IPS-18a (cell line): ENCODE results near the gene TAS1R3.

Experiments used
- H3K27ac ChIP-seq: one replicate; pipeline ENCODE4 v1.5.1; 2013; ENCODE audit warnings: low read length
- H3K27me3 ChIP-seq: one replicate; pipeline ENCODE4 v1.6.1; 2013; ENCODE audit warnings: mild to moderate bottlenecking, low read length; ENCODE audit not compliant: control insufficient read depth, insufficient read depth
- H3K36me3 ChIP-seq: one replicate; pipeline ENCODE4 v1.6.1; 2013; ENCODE audit warnings: low read depth, low read length; ENCODE audit not compliant: control insufficient read depth
- H3K4me1 ChIP-seq: one replicate; pipeline ENCODE4 v1.6.1; 2013; ENCODE audit warnings: low read depth, low read length; ENCODE audit not compliant: control insufficient read depth
- H3K4me3 ChIP-seq: one replicate; pipeline ENCODE4 v1.5.1; 2013; ENCODE audit warnings: low read length
- H3K9ac ChIP-seq: one replicate; pipeline ENCODE4 v1.6.1; 2013; ENCODE audit warnings: mild to moderate bottlenecking, low read length, moderate library complexity
- H3K9me3 ChIP-seq: one replicate; pipeline ENCODE4 v1.6.1; 2013; ENCODE audit warnings: low read depth, low read length; ENCODE audit not compliant: control insufficient read depth

TAS1R3 gene

DNA sequence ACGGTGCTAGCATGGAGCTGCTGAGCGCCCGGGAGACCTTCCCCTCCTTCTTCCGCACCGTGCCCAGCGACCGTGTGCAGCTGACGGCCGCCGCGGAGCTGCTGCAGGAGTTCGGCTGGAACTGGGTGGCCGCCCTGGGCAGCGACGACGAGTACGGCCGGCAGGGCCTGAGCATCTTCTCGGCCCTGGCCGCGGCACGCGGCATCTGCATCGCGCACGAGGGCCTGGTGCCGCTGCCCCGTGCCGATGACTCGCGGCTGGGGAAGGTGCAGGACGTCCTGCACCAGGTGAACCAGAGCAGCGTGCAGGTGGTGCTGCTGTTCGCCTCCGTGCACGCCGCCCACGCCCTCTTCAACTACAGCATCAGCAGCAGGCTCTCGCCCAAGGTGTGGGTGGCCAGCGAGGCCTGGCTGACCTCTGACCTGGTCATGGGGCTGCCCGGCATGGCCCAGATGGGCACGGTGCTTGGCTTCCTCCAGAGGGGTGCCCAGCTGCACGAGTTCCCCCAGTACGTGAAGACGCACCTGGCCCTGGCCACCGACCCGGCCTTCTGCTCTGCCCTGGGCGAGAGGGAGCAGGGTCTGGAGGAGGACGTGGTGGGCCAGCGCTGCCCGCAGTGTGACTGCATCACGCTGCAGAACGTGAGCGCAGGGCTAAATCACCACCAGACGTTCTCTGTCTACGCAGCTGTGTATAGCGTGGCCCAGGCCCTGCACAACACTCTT, 1.1 kb downstream of the TAS1R3 start:
- no peaks in the 10 kb centered on the region for H3K36me3 ChIP-seq
- H3K9me3 ChIP-seq: no peaks in the 10 kb centered on the region
- H3K4me1 ChIP-seq: no peaks in the 10 kb centered on the region
- H3K4me3 ChIP-seq: no peak overlapping the region
- no peak overlapping the region for H3K27ac ChIP-seq
- no peaks in the 10 kb centered on the region for H3K27me3 ChIP-seq
- H3K9ac ChIP-seq: no peak overlapping the region

DNA sequence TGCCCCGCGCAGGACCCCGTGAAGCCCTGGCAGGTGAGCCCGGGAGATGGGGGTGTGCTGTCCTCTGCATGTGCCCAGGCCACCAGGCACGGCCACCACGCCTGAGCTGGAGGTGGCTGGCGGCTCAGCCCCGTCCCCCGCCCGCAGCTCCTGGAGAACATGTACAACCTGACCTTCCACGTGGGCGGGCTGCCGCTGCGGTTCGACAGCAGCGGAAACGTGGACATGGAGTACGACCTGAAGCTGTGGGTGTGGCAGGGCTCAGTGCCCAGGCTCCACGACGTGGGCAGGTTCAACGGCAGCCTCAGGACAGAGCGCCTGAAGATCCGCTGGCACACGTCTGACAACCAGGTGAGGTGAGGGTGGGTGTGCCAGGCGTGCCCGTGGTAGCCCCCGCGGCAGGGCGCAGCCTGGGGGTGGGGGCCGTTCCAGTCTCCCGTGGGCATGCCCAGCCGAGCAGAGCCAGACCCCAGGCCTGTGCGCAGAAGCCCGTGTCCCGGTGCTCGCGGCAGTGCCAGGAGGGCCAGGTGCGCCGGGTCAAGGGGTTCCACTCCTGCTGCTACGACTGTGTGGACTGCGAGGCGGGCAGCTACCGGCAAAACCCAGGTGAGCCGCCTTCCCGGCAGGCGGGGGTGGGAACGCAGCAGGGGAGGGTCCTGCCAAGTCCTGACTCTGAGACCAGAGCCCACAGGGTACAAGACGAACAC, 1.8 kb downstream of the TAS1R3 start:
- H3K27ac ChIP-seq: no peak overlapping the region
- no peaks in the 10 kb centered on the region for H3K36me3 ChIP-seq
- H3K9me3 ChIP-seq: no peaks in the 10 kb centered on the region
- no peak overlapping the region for H3K9ac ChIP-seq
- no peak overlapping the region for H3K4me3 ChIP-seq
- no peaks in the 10 kb centered on the region for H3K4me1 ChIP-seq
- H3K27me3 ChIP-seq: no peaks in the 10 kb centered on the region

DNA sequence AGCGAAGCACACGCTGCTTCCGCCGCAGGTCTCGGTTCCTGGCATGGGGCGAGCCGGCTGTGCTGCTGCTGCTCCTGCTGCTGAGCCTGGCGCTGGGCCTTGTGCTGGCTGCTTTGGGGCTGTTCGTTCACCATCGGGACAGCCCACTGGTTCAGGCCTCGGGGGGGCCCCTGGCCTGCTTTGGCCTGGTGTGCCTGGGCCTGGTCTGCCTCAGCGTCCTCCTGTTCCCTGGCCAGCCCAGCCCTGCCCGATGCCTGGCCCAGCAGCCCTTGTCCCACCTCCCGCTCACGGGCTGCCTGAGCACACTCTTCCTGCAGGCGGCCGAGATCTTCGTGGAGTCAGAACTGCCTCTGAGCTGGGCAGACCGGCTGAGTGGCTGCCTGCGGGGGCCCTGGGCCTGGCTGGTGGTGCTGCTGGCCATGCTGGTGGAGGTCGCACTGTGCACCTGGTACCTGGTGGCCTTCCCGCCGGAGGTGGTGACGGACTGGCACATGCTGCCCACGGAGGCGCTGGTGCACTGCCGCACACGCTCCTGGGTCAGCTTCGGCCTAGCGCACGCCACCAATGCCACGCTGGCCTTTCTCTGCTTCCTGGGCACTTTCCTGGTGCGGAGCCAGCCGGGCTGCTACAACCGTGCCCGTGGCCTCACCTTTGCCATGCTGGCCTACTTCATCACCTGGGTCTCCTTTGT, 2.6 kb downstream of the TAS1R3 start:
- H3K36me3 ChIP-seq: no peaks in the 10 kb centered on the region
- H3K9me3 ChIP-seq: no peaks in the 10 kb centered on the region
- H3K4me1 ChIP-seq: no peaks in the 10 kb centered on the region
- H3K9ac ChIP-seq: no peak overlapping the region
- no peak overlapping the region for H3K27ac ChIP-seq
- no peak overlapping the region for H3K4me3 ChIP-seq
- no peaks in the 10 kb centered on the region for H3K27me3 ChIP-seq

DNA sequence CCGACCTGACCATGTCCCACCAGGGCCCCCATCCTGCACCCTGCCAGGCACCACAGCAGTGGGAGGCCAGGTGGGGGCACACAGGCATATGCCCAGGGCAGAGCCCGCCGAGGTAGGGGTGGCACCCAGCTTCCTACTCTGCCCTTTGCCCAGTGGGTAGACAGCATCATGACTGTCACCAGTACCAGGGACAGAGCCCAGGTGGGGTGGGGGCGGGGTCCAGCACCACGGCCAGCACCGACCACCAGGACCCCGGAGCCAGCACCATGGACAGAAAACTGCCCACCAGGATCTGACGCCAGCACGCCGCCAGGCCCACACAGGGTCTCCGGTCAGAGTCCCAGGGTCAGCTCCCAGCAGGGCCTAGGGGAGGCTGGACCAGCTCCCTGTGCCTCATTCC, 3.8 kb downstream of the TAS1R3 start:
- Histone ChIP-seq H3K27ac (no peak overlapping the region), H3K4me3 (no peak overlapping the region), H3K36me3 (peaks cover 2% of the 10 kb centered on the region), H3K27me3 (no peaks in the 10 kb centered on the region), H3K9me3 (no peaks in the 10 kb centered on the region), H3K9ac (no peak overlapping the region), H3K4me1 (no peaks in the 10 kb centered on the region)

DNA sequence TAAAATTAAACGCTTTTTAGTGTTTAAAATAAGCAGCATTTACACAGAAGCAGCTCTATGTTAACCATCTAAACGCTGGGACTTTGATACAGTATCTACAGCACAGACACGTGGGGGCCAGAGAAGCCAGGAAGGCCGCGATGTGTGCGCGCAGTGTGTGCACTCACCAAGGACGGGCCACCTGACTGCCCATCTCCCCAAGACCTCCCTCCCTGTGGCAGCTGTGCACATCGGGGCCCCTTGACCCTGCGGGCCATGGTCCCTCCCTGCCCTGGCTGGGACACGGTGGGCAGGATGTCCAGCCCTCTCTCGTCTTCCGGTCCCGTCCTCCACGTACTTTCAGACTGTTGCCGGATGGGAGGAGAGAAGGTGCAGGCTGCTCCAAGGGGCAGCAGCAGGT, 4.2 kb downstream of the TAS1R3 start:
- no peak overlapping the region for H3K27ac ChIP-seq
- H3K36me3 ChIP-seq: peaks cover 2% of the 10 kb centered on the region
- H3K4me3 ChIP-seq: no peak overlapping the region
- no peak overlapping the region for H3K9ac ChIP-seq
- no peaks in the 10 kb centered on the region for H3K9me3 ChIP-seq
- H3K4me1 ChIP-seq: no peaks in the 10 kb centered on the region
- H3K27me3 ChIP-seq: no peaks in the 10 kb centered on the region

DNA sequence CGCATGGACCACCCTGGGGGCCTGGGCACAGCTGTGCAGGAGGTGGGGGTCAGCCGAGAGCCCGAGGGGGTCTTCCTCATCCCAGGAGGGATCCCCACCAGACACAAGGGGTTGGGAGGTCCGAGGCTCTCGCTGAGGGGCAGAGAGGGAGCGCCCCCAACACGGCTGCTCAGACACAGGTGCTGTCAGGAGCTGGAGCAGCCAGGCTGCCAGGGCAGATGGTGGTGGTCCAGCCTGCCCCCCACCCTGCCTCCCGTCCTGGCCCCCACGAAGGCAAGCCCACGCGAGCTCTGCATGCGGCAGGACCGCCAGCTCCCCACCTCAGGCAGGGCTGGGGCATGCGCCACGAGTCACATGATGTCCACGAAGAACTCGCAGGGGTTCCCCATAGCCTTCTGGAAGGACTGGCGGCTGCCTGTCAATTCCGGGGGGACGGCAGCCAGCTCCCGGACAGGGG, 4.7 kb downstream of the TAS1R3 start:
- Histone ChIP-seq H3K9ac (no peak overlapping the region), H3K36me3 (peaks cover 2% of the 10 kb centered on the region)

DNA sequence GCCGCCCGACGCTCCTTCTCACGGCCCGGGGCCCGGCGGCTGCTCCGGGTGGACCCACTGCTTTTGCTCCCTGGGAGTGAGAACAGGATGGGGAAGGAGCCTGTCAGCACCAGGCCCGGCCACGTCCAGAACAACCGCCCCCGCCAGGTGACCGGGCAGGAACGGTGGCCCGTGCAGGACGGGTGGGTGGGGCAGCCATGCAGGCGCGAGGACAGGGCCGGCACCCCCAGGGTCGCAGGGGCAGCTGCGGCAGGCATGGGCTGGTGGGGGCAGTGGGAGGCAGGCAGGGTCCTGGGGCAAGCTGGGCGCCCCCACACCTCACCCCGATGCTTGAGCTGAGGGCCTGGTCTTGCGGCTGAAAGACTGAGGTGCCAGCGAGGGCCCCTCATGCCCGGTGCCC, 5.4 kb downstream of the TAS1R3 start:
- H3K36me3 ChIP-seq: peaks cover 6% of the 10 kb centered on the region
- H3K4me3 ChIP-seq: no peak overlapping the region

More for the DNA sequence above, 4.7 kb downstream of the TAS1R3 start:
- H3K4me1 ChIP-seq: no peaks in the 10 kb centered on the region
- no peaks in the 10 kb centered on the region for H3K27me3 ChIP-seq
- no peak overlapping the region for H3K4me3 ChIP-seq
- H3K9me3 ChIP-seq: no peaks in the 10 kb centered on the region
- no peak overlapping the region for H3K27ac ChIP-seq

DNA sequence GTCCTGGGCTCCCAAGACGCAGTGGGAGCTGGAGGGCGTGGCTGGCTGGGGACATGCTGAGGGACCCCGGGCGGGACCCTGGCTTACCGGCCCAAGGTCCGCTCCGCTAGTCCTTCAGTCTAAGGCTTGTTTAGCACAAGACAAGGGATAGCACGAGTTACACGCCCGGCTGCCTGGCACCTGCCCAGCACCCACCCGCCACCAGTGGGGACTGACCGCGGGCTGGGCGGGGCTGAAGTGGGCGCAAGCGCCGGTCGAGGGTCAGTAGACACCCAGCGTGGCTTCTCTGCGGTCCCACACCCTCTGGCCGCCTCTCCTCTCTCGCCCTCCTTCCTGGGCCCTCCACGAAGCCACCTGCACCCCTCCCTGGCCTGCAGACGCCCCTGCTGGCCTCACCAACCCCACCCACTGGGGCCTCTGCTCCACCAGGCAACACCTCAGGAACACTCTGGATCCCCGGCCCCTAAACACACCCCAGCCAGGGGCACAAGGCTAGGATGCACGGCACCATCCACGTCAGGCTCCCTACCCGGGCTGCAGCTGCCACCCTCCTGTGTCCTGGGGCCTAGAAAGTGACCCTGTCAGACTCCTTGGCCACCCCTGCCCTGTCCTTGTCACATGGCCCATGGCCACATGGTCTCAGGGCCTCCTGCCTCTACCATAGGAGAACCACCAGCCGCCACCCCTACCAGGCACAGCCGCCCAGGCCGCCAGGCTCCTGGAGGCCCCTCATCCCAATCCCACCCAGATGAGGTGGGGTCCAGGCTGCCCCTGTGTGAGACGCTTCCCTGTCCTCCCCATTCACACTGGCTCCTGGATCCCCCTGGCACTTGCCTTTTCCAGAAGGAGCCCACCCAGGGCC, 6.1 kb downstream of the TAS1R3 start:
- H3K9ac ChIP-seq: no peak overlapping the region
- H3K27ac ChIP-seq: no peak overlapping the region
- H3K36me3 ChIP-seq: peaks cover 6% of the 10 kb centered on the region
- no peaks in the 10 kb centered on the region for H3K9me3 ChIP-seq
- H3K4me3 ChIP-seq: no peak overlapping the region
- H3K27me3 ChIP-seq: no peaks in the 10 kb centered on the region
- H3K4me1 ChIP-seq: no peaks in the 10 kb centered on the region

More for the DNA sequence above, 5.4 kb downstream of the TAS1R3 start:
- H3K4me1 ChIP-seq: no peaks in the 10 kb centered on the region
- H3K9me3 ChIP-seq: no peaks in the 10 kb centered on the region
- H3K27me3 ChIP-seq: no peaks in the 10 kb centered on the region
- no peak overlapping the region for H3K27ac ChIP-seq
- H3K9ac ChIP-seq: no peak overlapping the region

DNA sequence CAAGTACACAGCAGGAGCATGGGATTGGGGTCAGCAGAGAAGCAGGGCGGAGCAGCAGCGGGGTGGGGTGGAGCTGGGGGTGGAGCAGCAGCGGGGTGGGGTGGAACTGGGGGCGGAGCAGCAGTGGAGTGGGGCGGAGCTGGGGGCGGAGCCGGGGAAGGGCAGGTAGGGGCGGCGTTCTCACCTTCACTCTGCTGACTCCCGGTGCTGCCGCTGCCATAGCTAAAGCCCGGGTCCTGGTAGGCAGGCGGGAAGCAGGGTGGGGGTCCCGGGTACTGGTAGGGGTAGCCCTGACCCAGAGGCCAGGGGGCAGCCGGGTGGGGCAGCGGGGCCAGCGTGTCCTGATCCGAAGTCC, 6.7 kb downstream of the TAS1R3 start:
- H3K27me3 ChIP-seq: no peaks in the 10 kb centered on the region
- H3K27ac ChIP-seq: no peak overlapping the region
- no peaks in the 10 kb centered on the region for H3K9me3 ChIP-seq
- H3K4me1 ChIP-seq: no peaks in the 10 kb centered on the region
- H3K4me3 ChIP-seq: no peak overlapping the region
- H3K9ac ChIP-seq: no peak overlapping the region
- H3K36me3 ChIP-seq: peaks cover 6% of the 10 kb centered on the region

DNA sequence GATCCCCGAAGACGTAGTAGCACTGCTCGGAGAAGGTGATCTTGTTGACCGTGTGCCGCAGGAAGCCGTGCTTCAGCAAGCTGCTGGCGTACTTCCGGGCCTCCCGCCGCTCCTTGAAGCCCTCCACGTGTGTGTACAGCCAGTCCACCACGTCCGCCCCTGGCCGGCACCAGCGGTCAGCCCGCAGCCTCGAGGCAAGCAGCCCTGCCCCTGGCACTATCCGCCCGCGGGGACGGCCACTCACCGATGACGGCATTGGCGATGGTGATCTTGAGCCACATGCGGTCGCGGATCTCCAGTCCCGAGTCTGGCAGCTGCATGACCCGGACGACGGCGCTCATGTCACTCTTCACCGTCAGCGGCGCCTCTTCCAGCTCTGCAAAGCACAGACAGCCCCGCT, 7.2 kb downstream of the TAS1R3 start:
- Histone ChIP-seq H3K9ac (no peak overlapping the region), H3K27ac (no peak overlapping the region), H3K4me1 (no peaks in the 10 kb centered on the region), H3K9me3 (no peaks in the 10 kb centered on the region), H3K27me3 (no peaks in the 10 kb centered on the region), H3K36me3 (peaks cover 6% of the 10 kb centered on the region), H3K4me3 (no peak overlapping the region)

DNA sequence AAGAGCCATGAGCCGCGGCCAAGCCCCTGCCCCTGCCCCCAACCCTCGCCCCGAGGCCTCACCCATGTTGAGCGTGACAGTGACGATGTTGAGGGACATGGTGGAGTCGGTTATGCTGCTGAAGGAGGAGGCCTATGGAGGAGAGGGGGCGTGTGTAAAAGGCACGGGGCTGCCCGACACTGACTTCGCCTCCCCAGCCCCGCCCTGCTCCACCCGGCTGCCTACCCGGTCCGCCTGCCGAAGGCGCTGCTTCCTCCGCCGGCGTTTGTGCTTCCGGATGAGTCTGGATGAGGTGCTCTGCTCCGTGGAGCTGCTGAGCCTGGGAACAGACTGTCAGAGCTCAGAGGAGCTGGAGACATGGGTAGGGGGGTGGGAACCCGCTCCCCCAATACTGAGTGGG, 9.1 kb downstream of the TAS1R3 start:
- Histone ChIP-seq H3K9ac (no peak overlapping the region), H3K9me3 (no peaks in the 10 kb centered on the region), H3K27me3 (no peaks in the 10 kb centered on the region), H3K4me1 (no peaks in the 10 kb centered on the region), H3K27ac (no peak overlapping the region), H3K36me3 (peaks cover 6% of the 10 kb centered on the region), H3K4me3 (no peak overlapping the region)
